Purkinje cell (primary cell): ENCODE results near the gene CHST5. TPM values are rescaled to one million over a fixed set of nuclear protein-coding genes. Genes with fewer than 3 reads are reported as not detected.

Source experiments
- polyA plus RNA-seq: library from polyadenylated mRNA; unstranded; fragments of >200 nt; fragmentation: Nextera tagmentation; gene quantifications from 2 replicates; pipeline ENCODE4 v1.2.1, GENCODE V29; 2014

CHST5 gene
- polyA plus RNA-seq, result 0.14 TPM in 1 of 2 replicates, not detected in the other

DNA sequence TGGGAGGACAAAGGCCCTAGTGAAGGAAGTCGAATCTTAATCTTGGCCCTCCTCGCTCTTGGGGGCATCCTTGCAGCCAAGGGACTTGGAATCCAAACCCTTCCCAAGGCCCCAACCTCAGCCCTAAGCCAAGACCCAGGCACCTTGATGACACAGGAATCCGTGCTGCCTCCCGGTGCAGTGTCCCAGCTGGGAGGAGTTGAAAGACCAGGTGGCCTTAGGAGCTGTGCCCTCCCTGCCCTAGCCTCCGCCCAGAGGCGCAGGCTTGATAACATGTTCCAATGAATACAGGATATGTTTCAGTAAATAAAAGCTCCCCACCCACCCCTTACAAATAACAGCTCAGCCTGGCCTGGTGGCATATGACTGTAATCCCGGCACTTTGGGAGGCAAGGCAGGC, at the start of gene CHST5:
Gene CHST5 (minus strand): TSS at position 208 of the 400 bp plus-strand sequence. CDS start 5,724 bp downstream, outside the sequence.

DNA sequence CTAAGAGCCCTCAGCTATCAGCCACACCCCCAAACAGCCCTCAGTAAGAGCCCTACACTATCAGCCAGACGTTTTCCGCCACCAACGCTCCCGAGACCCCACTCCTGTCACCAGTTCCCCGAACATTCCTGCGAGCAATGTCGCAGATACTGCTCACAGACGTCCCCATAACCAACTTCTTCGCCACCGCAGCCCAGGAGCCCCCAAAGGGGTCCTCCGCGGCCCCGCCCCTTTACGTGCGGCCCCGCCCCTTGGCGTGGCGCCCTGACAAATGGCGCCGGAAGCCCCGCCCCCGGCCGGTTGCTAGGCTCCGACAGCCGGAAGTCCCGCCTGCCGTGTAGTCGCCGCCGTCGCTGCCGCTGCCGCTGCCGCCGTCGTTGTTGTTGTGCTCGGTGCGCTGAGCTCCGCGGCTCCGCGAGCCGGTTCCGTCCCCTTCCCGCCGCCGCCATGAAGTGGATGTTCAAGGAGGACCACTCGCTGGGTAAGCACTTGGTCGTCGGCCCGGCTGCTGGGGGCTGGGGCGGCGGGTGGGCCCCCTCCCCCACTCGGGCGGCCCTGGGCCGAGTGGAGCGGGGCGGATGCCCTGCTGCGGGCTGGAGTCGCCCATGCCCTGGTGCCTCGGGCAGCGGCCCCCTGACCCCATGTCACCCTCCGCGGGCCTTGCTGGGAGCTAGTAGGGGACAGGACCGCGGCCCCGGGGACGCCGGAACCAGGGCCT, 30.3 kb upstream of the CHST5 start, which contains the start of gene GABARAPL2:
Gene GABARAPL2 (plus strand): TSS at position 340 of the 718 bp plus-strand sequence. CDS start 108 bp downstream, at position 448.

DNA sequence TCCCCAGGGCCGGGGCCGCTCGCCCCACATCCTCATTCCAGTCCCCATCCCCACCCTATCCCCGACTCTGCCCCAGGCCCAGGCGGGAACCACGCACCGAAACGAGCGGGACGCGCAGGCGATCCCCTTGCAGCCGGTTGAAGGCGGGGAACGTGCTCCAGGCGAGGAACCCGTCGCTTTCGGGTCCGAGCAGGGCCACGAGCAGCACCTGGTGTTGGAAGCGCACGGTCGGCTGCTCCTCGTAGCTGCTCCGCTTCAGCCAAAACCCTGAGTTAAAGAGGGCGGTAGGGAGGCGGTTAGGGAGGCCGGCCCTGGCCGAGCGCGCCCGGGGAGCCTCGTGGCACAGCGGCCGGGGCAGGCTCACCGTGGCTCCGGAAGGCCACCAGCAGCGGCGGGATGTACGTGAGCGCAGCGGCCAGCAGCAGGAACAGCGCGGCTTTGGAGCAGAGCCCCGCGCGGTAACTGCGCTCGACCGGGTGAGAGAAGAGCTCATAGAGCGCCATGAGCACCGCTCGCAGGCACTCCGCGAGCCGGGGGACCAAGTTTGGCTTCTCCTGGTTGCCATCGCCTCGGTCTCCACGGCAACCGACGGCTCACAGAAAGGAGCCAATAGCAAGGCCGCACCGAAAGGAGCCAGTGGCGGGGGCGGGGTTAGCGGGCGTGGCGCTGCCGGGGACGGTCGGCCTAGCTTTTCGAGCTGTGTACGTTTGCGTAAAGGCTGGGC, 20.0 kb upstream of the CHST5 start, which contains the start of gene TMEM231:
Gene TMEM231 (minus strand): TSS at position 546 of the 724 bp plus-strand sequence. CDS start 43 bp downstream, at position 503.

DNA sequence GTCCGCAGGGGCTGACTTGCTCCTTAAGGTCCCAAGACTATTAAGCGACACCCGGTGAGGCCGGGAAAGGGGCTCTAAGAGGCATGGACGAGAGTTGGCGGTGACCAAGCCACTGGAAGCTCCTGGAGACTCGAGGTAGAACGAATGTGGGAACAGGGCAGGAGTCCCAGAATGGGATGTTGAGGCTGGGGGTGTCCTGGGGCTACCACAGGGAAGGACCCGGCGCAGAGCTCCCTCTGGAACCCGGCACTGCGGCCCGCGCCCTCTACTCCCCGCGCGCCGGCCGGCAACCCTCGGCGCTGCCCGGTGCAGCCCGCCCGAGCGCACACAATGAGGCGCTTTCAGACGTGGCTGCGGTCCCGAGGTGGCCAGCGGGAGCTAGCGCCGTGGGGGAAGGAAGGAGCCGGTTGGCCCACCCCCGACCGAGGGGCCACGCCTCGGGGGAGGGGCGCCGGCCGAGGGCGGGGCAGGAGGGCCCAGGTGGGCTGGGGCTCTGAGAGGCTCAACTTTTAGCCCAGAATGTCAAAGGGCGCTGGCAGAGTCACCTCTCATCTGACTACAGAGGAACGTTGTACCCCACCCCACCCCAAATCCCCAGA, 40.7 kb downstream of the CHST5 start, which contains the start of gene CHST6:
Gene CHST6 (minus strand): TSS at position 366 of the 599 bp plus-strand sequence. CDS start 15,613 bp downstream, outside the sequence.

Other genes with a start within 250 kb of the CHST5 start
- 102 and 108 TPM in 2 replicates for gene CFDP1, start 102.6 kb downstream of the CHST5 start, polyA plus RNA-seq
- 32.0 and 36.9 TPM in 2 replicates for gene TMEM170A, start 71.4 kb downstream of the CHST5 start, polyA plus RNA-seq
- 0.07 TPM in 1 of 2 replicates, not detected in the other for gene CHST6, start 40.7 kb downstream of the CHST5 start, polyA plus RNA-seq
- 6.5 and 8.3 TPM in 2 replicates for gene TMEM231, start 20.1 kb upstream of the CHST5 start, polyA plus RNA-seq
- gene GABARAPL2, start 30.3 kb upstream of the CHST5 start, polyA plus RNA-seq, result 3,090 and 3,287 TPM in 2 replicates
- 5.4 and 8.0 TPM in 2 replicates for gene ADAT1, start 87.2 kb upstream of the CHST5 start, polyA plus RNA-seq
- gene KARS1, start 111.6 kb upstream of the CHST5 start, polyA plus RNA-seq, result 80.5 and 116 TPM in 2 replicates
- gene TERF2IP, start 111.7 kb upstream of the CHST5 start, polyA plus RNA-seq, result 180 and 205 TPM in 2 replicates
- gene CPHXL2, start 140.9 kb upstream of the CHST5 start, polyA plus RNA-seq, result not detected in 2 replicates
- not detected in 2 replicates for gene DUXB, start 165.4 kb upstream of the CHST5 start, polyA plus RNA-seq
- not detected in 2 replicates for gene CPHXL, start 190.4 kb upstream of the CHST5 start, polyA plus RNA-seq